Measurements from ENCODE around the gene UMAD1.

UMAD1 gene

GRCh38 chr7:7790041-7790741 lies 149.6 kb downstream of the UMAD1 start:
- DNase-seq, result no peak
- TF ChIP-seq, protein P1, sequence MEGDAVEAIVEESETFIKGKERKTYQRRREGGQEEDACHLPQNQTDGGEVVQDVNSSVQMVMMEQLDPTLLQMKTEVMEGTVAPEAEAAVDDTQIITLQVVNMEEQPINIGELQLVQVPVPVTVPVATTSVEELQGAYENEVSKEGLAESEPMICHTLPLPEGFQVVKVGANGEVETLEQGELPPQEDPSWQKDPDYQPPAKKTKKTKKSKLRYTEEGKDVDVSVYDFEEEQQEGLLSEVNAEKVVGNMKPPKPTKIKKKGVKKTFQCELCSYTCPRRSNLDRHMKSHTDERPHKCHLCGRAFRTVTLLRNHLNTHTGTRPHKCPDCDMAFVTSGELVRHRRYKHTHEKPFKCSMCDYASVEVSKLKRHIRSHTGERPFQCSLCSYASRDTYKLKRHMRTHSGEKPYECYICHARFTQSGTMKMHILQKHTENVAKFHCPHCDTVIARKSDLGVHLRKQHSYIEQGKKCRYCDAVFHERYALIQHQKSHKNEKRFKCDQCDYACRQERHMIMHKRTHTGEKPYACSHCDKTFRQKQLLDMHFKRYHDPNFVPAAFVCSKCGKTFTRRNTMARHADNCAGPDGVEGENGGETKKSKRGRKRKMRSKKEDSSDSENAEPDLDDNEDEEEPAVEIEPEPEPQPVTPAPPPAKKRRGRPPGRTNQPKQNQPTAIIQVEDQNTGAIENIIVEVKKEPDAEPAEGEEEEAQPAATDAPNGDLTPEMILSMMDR (IDR thresholded peaks at IDR 0.05; ENCODE audit: low read length), result no peak
- TF ChIP-seq EZH2 (optimal IDR thresholded peaks at IDR 0.05; ENCODE audit: low read depth, low read length), result no peak
- TF ChIP-seq EZH2phosphoT487 (IDR thresholded peaks at IDR 0.05; ENCODE audit: low read length), result no peak
- no peaks in the 10 kb centered on the region for H3K79me2 ChIP-seq (ENCODE audit: low read length)
- peak overlapping the region; percentile 33; the same call in 1 of the 2 replicates for H3K4me2 ChIP-seq (ENCODE audit: low read depth, low read length)
- no peak overlapping the region for H3K9ac ChIP-seq (ENCODE audit: low read length)
- H3K9me3 ChIP-seq (replicated peaks; ENCODE audit: insufficient read depth, low read length), result no peaks in the 10 kb centered on the region
- H3K9me2 ChIP-seq (replicated peaks; ENCODE audit: insufficient read depth, low read length), result no peaks in the 10 kb centered on the region
- peak overlapping the region; percentile 42; the same call in 1 of the 2 replicates for H3K27ac ChIP-seq (ENCODE audit: low read length)
- no peak overlapping the region for H2AFZ ChIP-seq (ENCODE audit: low read length)
- H4K20me1 ChIP-seq (ENCODE audit: insufficient read depth, low read length), result no peaks in the 10 kb centered on the region
- H3K27me3 ChIP-seq (replicated peaks; ENCODE audit: insufficient read depth, low read length), result no peaks in the 10 kb centered on the region
- no peak overlapping the region for H3K4me3 ChIP-seq (ENCODE audit: low read length)
- no peaks in the 10 kb centered on the region for H3F3A ChIP-seq (ENCODE audit: insufficient read depth, low read length)
- H3K36me3 ChIP-seq (replicated peaks; ENCODE audit: insufficient read depth, low read length), result no peaks in the 10 kb centered on the region
- H3K4me1 ChIP-seq (ENCODE audit: low read length), result peaks cover 13% of the 10 kb centered on the region; the same call in 1 of the 2 replicates

DNA sequence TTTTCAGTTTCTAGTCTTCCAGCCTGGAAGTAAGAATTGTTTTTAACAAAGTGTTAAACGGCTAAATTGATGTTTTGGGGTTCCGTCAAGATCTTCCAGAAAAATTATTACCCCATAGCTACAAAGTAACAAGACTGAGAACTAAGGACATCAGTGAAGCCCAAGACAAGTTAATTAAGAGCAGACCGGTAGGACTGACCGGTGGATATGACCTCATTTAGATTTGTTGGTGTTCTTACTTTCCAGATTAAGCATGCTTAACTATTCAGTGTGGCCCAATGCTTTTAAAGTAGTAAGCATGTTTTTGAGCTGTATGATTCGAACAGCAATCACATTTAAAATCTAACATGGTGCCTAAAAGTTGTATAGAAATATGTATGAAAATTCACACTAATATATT lies 151.0 kb downstream of the UMAD1 start:
- Histone ChIP-seq H2AFZ (ENCODE audit: low read length) (no peak overlapping the region), H3F3A (ENCODE audit: insufficient read depth, low read length) (no peaks in the 10 kb centered on the region), H3K4me2 (ENCODE audit: low read depth, low read length) (no peak overlapping the region), H3K79me2 (ENCODE audit: low read length) (no peaks in the 10 kb centered on the region), H3K4me3 (ENCODE audit: low read length) (no peak overlapping the region), H4K20me1 (ENCODE audit: insufficient read depth, low read length) (no peaks in the 10 kb centered on the region), H3K4me1 (ENCODE audit: low read length) (peaks cover 13% of the 10 kb centered on the region; the same call in 1 of the 2 replicates), H3K9ac (ENCODE audit: low read length) (no peak overlapping the region), H3K36me3 (replicated peaks; ENCODE audit: insufficient read depth, low read length) (no peaks in the 10 kb centered on the region), H3K9me2 (replicated peaks; ENCODE audit: insufficient read depth, low read length) (no peaks in the 10 kb centered on the region), H3K27ac (ENCODE audit: low read length) (no peak overlapping the region), H3K9me3 (replicated peaks; ENCODE audit: insufficient read depth, low read length) (no peaks in the 10 kb centered on the region), H3K27me3 (replicated peaks; ENCODE audit: insufficient read depth, low read length) (no peaks in the 10 kb centered on the region)
- DNase-seq, result no peak
- TF ChIP-seq, protein P1 (IDR thresholded peaks at IDR 0.05; ENCODE audit: low read length), result no peak
- no peak for TF ChIP-seq EZH2 (optimal IDR thresholded peaks at IDR 0.05; ENCODE audit: low read depth, low read length)
- no peak for TF ChIP-seq EZH2phosphoT487 (IDR thresholded peaks at IDR 0.05; ENCODE audit: low read length)

DNA sequence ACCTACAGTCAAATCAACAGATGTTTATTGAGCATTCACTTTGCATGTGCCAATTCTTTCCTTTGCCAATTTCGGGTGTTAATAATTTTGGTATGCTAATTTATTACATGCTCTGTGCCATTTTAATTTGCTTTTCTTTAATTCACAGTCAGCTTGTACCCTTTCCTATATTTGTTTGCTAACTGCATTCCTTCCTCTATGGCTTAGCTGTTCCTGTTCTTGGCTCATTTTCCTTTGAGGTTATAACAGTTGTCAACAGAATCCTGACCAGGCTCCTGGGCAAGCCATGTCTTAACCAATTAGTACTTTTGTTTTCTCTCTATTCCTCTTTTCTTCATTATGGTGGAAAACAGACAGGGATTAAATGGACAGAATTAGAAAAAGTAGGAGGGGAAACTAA lies 151.5 kb downstream of the UMAD1 start:
- no peaks in the 10 kb centered on the region for H3K27me3 ChIP-seq (replicated peaks; ENCODE audit: insufficient read depth, low read length)
- no peak overlapping the region for H3K4me3 ChIP-seq (ENCODE audit: low read length)
- no peaks in the 10 kb centered on the region for H4K20me1 ChIP-seq (ENCODE audit: insufficient read depth, low read length)
- no peaks in the 10 kb centered on the region for H3K79me2 ChIP-seq (ENCODE audit: low read length)
- no peak overlapping the region for H3K4me2 ChIP-seq (ENCODE audit: low read depth, low read length)
- H3K9me2 ChIP-seq (replicated peaks; ENCODE audit: insufficient read depth, low read length), result no peaks in the 10 kb centered on the region
- H3F3A ChIP-seq (ENCODE audit: insufficient read depth, low read length), result no peaks in the 10 kb centered on the region
- H3K9me3 ChIP-seq (replicated peaks; ENCODE audit: insufficient read depth, low read length), result no peaks in the 10 kb centered on the region
- DNase-seq, result no peak
- TF ChIP-seq EZH2 (optimal IDR thresholded peaks at IDR 0.05; ENCODE audit: low read depth, low read length) (no peak), EZH2phosphoT487 (IDR thresholded peaks at IDR 0.05; ENCODE audit: low read length) (no peak)
- TF ChIP-seq, protein P1 (IDR thresholded peaks at IDR 0.05; ENCODE audit: low read length), result no peak
- no peaks in the 10 kb centered on the region for H3K36me3 ChIP-seq (replicated peaks; ENCODE audit: insufficient read depth, low read length)
- H2AFZ ChIP-seq (ENCODE audit: low read length), result no peak overlapping the region
- peaks cover 13% of the 10 kb centered on the region; the same call in 1 of the 2 replicates for H3K4me1 ChIP-seq (ENCODE audit: low read length)
- no peak overlapping the region for H3K9ac ChIP-seq (ENCODE audit: low read length)
- no peak overlapping the region for H3K27ac ChIP-seq (ENCODE audit: low read length)

All from MM.1S (cell line).